ENCODE measurements around the gene ZNF682.
"Not testable (repeated sequence)": the region's sequence is repeated elsewhere in the genome, so short reads cannot be mapped to it uniquely, and the experiment has no call there.

ZNF682 gene

DNA sequence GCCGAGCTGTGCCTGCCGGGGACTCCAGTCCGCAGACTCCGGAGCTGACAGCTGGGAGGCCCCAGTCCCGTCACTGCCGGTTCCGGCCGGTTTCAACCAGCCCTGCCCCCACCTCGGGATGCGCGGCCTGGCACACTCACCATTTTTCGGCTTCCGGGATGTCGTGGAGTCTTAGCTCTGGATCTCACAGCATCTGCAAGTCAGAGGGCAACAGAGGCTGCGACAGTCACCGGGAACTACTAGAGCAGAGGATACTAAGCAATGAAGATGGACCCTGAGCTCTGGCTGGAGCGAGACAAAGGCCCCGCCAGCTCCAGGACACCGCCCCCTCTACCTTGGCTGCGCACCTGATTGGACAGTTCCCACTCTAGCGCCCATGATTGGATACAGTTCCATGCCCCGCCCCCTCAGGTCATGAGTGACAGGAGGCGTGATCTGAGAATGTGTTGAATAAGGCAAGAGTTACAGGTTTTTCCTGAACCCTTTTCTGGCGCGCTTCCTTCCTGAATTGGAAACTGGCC lies at the start of gene ZNF682:
ZNF682 (minus strand) TSS at position 303 of the 521 bp plus-strand sequence; CDS start at position 143, 160 bp downstream.
- peak; percentile 90 for DNase-seq (ENCODE audit: low read depth)

DNA sequence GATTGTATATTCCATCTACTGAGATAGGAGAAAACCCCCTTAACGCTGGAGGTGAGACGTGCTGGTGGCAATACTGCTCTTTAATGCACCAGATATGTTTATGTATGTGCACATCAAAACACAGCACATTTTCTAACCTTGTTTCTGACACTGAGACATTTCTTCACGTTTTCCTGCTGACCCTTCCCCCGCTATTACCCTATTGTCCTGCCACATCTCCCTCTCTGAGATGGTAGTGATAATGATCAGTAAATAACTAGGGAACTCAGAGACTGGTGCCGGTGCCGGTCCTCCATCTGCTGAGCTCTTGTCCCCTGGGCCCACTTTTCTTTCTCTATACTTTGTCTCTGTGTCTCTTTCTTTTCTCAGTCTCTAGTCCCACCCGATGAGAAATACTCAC lies 43.6 kb upstream of the ZNF682 start:
- not testable (repeated sequence) for DNase-seq (ENCODE audit: low read depth)

DNA sequence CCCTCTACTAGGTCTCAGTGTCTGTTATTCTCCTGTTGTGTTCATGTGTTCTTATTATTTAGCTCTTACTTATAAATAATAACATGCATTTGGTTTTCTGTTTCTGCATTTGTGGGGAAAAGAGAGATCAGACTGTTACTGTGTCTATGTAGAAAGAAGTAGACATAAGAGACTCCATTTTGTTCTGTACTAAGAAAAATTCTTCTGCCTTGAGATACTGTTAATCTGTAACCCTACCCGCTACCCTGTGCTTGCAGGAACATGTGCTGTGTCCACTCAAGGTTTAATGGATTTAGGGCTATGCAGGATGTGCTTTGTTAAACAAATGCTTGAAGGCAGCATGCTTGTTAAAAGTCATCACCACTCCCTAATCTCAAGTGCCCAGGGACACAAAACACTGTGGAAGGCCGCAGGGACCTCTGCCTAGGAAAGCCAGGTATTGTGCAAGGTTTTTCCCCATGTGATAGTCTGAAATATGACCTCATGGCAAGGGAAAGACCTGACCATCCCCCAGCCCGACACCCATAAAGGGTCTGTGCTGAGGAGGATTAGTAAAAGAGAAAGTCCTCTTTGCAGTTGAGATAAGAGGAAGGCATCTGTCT lies 43.0 kb upstream of the ZNF682 start:
- DNase-seq (ENCODE audit: low read depth), result not testable (repeated sequence)

DNA sequence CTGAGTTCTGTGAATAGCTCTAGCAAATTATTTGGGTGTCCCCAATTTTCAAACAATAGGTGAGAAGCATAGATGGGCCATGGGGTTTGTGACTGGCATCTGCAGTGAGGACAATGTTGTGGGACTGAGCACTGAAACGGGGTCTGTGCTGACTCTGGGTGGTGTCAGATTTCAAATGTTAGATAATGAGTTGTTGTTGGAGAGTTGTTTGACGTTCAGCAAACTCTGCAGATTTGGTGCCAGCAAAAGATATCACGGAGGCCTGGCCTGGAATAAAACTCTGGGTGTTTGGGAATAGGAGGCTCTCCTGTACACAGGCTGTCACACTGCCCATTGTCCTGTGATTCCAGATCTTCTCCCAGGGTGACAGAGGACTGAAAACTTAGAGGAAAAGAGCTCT lies 41.4 kb upstream of the ZNF682 start:
- DNase-seq (ENCODE audit: low read depth), result no peak

DNA sequence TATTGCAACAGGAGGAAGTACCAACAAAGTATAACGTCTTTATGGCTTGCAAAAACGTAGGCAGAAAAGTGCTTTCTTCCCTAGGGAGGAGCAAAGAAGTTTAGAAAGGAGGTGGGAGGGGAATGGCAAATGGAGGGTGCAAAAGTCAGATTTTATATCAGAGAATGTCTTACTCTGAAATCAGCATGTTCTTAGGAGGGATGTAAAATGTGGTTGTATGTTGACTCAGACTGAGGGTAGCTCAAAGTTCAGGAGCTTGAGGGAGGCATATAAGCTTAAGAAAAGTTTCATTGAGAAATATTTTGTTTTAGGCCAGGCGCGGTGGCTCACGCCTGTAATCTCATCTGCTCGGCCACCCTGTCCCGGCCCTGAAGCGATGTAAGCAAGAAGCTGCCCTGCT lies 40.2 kb upstream of the ZNF682 start:
- no peak for DNase-seq (ENCODE audit: low read depth)

DNA sequence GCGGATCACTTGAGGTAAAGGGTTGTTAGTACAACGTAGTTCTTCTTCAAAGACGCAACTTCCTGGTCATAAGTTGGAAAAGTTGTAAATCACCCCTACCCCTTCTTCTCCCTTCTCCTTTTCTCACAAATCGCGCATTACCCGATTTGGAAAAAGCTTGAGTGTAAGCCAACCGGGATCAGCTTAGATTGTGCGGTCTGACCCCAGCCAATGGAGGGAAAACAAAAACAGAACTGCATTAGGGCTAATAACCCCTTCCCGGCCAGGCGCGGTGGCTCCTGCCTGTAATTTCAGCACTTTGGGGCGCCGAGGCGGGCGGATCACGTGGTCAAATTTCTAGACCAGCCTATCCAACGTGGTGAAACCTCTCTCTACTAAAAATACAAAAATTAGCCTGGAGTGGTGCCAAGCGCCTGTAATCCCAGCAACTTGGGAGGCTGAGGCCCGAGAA lies 39.3 kb upstream of the ZNF682 start:
- no peak for DNase-seq (ENCODE audit: low read depth)

DNA sequence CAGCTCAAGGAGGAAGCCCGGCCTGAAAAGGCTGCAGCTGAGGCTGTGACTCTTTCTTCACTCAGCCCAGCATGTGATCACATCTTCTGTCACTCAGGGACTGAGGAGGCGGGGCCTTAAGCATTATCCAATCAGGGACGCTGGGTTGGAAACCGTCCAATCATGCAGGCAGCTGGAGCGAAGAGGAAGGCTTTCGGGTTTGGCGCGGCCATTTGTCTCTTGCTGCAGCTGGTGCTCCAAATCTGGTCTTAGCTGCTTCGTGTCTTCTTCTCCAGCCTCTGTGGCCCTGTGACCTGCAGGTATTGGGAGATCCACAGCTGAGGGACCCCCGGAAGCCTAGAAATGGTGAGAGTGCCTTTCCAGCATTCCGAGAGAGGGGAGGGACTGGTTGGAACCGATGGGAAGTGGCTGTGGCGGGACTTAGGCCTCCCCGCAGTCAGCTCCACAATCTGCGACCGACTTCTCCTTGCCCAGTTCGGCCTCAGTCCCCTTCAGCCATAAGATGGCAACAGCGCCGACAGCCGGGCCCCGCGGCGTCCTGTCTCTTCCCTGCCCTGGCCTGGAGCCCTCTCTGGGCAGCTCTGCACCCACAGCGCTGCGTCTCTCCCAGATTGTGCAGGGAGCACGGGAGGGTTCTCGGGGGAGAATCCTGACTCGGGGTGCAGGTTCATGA lies 38.6 kb upstream of the ZNF682 start, which contains the start of gene ZNF90:
ZNF90 (plus strand) TSS at position 210 of the 673 bp plus-strand sequence; CDS start at position 343, 133 bp downstream.
- peak; percentile 76 for DNase-seq (ENCODE audit: low read depth)

DNA sequence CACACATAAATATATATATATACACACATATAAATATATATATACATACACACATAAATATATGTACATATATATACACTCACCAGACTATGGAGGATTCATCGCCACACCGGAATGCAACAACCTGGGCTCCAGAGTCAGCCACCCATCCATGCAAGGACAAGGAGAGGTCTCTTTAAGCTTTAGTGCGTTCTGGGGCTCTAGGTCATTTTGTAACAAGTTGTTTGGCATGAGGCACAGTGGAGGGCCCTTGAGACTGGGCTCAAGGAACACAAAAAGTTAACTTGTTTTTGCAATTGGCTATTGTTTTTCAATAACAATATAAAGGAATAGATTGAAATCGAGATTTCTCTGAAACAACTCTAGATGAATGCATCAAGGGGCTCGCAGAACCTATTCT lies 33.6 kb upstream of the ZNF682 start:
- DNase-seq (ENCODE audit: low read depth), result no peak

DNA sequence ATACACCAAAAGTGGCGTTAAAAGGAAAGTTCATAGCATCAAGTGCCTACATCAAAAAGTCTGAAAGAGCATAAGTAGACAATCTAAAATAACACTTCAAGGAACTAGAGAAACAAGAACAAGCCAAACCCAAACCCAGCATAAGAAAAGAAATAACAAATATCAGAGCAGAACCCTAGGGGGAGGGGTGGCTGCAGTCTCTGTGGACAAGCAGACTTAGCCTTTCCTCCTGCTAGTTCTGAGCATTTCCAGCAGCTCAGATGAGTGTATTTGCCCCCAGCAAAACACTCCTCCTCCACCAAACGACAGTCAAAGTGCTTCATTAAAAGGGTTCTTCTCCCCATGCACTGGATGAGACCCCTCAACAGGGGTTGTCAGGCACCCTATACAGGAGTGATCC lies 31.4 kb upstream of the ZNF682 start:
- DNase-seq (ENCODE audit: low read depth), result no peak

DNA sequence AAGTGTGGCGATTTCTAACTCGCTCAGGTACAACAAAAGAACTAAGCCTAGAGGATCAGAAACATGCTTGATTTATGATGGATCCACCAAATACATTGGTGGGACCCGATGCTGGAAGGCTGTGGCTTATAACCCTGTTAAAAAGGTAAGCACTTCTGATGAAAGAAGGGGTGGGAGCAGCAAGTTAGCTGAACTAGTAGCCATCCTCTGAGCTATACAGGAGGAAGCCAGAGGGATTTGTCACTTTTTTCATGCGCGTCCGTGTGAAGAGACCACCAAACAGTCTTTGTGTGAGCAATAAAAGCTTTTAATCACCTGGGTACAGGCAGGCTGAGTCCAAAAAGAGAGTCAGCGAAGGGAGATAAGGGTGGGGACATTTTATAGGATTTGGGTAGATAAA lies 29.3 kb upstream of the ZNF682 start:
- not testable (repeated sequence) for DNase-seq (ENCODE audit: low read depth)

DNA sequence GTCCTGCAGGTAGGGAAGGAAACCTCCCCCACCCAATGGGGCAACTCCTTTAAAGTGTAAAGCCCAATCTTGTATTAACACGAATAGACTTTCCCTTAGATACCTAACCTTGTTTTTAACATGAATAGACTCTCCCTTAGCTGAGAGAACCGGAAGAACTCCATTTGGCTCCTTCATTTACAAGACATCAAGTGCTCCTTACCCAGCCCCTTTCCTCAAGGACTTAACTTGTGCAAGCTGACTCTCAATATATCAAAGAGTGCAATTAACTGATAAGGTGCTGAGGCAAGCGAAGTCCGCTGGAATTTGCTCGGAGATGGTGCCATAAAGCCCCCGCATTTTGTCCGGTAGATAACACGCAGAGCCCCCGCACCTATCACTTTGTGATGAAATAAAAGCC lies 28.6 kb upstream of the ZNF682 start:
- DNase-seq (ENCODE audit: low read depth), result no peak

DNA sequence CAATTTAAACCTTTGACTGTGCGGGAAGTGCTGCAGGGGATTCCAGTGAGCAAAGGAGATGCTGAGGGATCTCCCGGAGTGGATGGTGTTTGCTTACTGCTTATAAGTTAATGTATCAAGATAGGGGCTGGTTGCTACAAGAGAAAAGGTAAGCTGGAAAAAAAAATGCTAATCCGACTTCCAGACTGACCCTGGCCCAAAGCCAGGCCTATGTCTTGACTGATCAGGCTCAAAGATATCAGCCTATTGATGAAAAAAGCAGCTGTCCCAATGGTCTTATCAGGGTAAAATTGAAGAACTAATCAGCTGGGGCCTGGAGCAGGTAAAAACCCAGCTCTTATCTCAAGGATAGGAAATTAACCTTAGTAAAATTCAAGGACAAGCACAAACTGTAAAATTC lies 27.6 kb upstream of the ZNF682 start:
- DNase-seq (ENCODE audit: low read depth), result no peak

DNA sequence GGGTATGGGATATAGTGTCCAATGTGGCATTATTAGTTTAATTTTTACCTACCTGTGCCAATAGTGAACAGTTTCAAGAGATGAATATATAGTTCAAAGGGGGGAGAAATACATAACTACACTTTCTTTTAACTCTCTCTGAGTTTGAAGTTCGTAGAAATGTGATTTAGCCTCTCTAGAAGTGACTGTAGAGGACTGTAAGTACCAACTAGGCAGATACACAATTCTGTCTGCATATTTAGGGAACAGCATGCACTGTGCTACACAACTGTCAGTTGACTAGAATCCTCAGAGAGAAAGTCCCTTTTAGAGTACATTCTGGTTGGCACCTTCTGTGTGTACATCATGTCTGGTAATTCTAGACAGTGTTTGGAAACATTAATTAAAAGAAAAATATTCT lies 21.0 kb upstream of the ZNF682 start:
- no peak for DNase-seq (ENCODE audit: low read depth)

DNA sequence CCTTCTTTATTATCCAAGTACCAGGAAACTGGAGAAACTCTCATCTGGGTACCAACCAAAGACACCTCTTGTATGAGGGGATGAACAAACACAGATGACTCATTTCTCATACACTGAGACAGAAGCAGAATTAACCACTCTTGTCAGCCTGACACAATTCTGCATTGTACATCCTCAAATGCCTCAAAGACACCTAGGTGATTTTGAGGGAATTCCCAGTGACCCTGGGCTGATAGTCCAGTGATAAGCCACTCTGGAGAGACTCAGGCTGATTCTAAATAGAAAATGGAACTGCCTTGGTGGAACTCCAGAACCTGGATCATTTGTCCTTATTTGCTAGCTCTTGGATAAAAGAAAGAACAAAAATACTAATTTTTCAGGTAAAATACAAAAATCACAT lies 19.4 kb upstream of the ZNF682 start:
- not testable (repeated sequence) for DNase-seq (ENCODE audit: low read depth)

DNA sequence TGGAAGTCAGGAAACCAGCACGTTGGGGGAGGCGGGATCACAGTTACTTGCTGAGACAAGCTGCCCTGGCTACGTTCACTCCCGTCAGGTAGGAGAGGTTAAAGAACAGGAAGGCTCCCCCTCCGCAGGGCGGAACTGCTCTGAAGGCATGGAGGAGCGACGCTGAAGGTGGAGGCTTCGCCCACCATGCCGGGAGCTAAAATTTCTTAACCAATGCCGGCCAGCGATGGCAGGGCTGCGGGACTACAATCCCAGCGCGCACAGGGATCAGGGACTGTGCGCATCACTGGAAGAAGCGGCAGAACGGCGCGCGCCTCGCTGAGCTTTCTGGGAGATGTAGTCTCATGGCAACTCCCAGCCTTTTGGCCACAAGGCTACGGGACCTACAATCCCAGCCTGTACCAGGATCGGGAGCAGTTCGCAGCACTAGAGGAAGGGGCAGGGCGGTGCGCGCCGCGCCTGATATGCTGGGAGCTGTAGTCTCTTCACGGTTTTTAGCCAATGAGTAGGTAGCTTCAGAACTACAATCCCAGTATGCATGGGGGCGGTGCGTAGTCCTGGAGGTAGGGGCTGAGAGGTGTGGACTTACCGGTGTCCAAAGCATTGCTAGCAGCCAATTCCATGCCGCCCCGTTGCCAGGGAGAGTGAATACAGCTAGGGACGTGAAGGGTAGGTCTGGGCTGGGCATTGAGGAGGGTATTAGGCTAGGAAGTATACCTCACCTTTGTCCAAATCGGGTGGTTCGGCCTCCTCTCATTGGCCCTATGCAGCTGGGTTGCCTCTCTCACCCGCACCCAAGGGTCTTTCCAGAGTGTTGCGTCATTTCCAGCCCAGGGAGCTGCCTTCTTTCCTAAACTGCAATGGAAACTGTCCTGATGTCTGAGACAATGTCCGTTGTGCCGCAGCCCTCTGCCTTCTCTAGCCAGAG lies 12.8 kb upstream of the ZNF682 start:
- peak; percentile 62 for DNase-seq (ENCODE audit: low read depth)

DNA sequence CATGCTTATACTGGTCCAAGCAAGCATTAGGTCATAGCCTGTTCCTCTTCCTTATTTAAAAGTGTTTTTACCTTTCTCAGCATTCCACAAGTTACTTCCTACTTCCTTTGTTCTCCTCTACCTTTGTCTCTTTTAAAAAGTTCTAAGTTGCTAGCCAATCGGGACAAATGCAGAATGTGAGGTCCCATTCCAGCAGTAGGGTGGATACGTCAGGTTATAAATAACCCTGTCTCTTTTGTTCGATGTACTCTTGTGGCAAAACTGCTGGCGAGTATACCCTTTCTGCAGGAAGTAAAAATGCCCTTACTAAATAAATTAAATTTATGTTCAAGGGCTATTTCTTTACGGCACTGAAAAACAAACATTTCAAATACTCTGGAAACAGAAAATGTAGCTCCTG lies 6.4 kb upstream of the ZNF682 start:
- DNase-seq (ENCODE audit: low read depth), result not testable (repeated sequence)

DNA sequence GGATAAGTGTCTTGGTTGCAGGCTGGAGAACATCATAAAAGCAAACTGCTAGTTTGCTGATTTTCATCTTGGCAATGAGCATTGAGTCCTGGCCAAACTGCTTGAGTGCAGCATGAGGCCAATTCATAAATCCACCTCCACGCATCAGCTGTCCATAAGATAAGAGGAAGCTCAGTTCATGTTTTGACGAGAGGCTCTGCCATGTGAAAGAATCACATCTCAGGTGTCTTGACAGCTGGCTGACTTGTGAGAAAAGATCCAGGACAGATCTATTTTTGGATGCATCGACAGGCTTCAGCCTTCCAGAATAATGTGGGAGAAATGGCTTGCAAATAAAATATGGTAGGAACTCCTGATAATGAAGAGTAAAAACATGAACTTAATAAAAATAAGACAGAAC lies 5.4 kb upstream of the ZNF682 start:
- DNase-seq (ENCODE audit: low read depth), result no peak

DNA sequence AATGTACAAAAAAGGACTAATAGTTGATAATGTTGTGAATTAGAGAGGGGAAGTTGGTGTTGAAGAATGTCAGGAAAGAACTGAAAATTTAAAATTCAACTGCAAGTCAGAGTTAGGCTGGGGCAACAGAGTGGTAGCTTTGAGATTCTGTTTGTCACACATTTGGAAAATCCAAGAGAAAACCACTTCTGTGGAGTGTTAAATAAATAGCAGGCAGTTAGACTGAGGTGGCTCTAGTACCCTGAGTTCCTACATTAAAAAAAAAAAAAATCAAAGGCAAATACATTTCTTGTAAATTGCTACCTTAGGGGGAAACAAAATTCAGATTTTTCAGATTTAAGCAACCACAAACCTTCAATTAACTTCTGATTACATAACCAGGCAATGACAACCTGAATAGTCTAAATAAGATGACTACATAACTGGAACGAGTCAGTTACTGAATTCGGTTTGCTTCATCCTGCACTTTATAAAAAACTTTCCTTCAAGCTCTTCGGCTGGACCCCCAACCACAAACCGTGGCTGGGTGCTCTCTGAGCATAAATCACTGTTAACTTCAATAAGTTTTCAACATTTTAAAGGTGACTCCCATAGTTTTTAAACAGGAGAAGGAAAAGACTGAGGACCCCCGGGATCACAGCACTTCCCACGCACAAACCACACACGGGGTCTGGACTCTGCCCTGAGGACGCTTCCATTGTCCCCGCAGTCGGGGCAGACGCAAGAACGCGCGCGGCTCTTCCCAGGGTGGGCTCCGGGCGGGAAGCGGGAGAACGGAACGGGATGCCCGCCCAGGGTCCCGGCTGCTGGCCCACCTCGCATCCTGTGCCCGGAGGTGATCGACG lies 725 bp downstream of the ZNF682 start:
- DNase-seq (ENCODE audit: low read depth), result no peak

DNA sequence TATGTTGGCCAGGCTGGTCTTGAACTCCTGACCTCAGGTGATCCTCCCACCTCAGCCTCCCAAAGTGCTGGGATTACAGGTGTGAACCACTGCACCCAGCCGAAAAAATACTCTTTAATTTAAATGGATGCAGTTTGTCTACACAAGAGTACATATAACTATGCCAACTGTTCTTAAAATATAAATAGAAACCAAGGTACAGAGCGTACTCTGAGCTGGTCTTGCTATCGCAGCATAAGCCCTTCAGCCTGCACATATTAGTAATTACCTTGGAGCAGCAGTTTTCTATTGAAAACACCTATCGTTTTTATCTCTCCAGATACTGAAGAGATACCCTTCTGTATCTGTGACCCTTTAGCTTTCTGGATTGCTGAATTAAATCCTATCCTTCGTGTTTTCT lies 3.4 kb downstream of the ZNF682 start:
- no peak for DNase-seq (ENCODE audit: low read depth)

DNA sequence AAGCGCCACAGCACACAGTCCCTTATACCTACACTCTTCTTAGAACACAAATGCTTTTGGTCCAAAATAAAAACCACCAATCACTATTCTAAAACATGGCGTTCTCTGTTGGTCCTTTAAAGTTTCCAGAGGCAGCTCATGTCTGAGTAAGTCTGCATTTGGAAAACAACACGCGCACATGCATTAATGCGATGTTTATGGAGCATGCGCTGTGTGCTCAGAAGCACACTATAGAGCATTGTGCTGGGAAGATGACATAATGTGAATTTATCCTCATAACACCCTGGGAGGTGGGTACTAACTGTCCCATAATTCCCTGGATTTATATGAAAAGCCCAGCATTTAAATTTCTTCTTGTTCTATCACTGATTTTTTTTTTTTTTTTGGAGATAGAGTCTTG lies 10.7 kb downstream of the ZNF682 start:
- DNase-seq (ENCODE audit: low read depth), result no peak

DNA sequence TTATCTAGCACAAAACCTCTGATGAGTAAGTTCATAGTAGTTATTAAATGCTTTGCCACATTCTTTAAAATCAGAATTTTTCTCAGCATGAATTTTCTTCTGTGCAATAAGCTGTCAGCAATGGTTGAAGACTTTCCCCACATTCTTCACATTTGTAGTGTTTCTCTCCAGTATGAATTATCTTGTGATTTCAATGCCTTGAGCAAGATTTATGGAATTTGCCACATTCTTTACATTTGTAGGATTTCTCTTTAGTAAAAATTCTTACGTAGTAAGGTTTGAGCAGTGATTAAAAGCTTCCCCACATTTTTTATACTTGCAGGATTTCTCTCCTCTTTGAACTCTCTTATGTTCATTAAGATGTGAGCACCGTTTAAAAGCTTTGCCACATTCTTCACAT lies 33.6 kb downstream of the ZNF682 start:
- DNase-seq (ENCODE audit: low read depth), result no peak
